Measurements from ENCODE around the gene CLUH.

- TF ChIP-seq, protein P1, sequence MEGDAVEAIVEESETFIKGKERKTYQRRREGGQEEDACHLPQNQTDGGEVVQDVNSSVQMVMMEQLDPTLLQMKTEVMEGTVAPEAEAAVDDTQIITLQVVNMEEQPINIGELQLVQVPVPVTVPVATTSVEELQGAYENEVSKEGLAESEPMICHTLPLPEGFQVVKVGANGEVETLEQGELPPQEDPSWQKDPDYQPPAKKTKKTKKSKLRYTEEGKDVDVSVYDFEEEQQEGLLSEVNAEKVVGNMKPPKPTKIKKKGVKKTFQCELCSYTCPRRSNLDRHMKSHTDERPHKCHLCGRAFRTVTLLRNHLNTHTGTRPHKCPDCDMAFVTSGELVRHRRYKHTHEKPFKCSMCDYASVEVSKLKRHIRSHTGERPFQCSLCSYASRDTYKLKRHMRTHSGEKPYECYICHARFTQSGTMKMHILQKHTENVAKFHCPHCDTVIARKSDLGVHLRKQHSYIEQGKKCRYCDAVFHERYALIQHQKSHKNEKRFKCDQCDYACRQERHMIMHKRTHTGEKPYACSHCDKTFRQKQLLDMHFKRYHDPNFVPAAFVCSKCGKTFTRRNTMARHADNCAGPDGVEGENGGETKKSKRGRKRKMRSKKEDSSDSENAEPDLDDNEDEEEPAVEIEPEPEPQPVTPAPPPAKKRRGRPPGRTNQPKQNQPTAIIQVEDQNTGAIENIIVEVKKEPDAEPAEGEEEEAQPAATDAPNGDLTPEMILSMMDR (IDR thresholded peaks at IDR 0.05), result no peak
- TF ChIP-seq NPAS2 (CRISPR knock-in tag; IDR thresholded peaks at IDR 0.05; ENCODE audit: borderline replicate concordance) (no peak), SMC3 (IDR thresholded peaks at IDR 0.05) (no peak), HDAC2 (IDR thresholded peaks at IDR 0.05) (no peak), BHLHE40 (IDR thresholded peaks at IDR 0.05; ENCODE audit: low read depth, low read length) (no peak), JUN (IDR thresholded peaks at IDR 0.05) (no peak), HMGXB4 (CRISPR knock-in tag; IDR thresholded peaks at IDR 0.05; ENCODE audit: borderline replicate concordance) (no peak), RCOR1 (IDR thresholded peaks at IDR 0.05; ENCODE audit: low read depth, low read length) (no peak), NFE2L2 (conservative IDR thresholded peaks at IDR 0.05; ENCODE audit: low read length) (no peak), POLR2A (IDR thresholded peaks at IDR 0.05; ENCODE audit: low read length) (no peak), EP300 (IDR thresholded peaks at IDR 0.05) (no peak)
Observed at GRCh38 chr17:2708585-2709182, 2.9 kb downstream of the CLUH start.

All from A549 (cell line).